Activated naive CD4-positive, alpha-beta T cell treated with anti-CD3 and anti-CD28 coated beads, Interleukin-2, amount 50 U/mL, for 24 hours (primary cell): Measurements from ENCODE around the gene SNRNP25.

Source experiments
- H3K27ac Mint-ChIP-seq: one replicate; pipeline ENCODE4 v1.8.0; 2021; ENCODE audit warnings: mild to moderate bottlenecking, mixed read lengths
- H3K27me3 Mint-ChIP-seq: one replicate; pipeline ENCODE4 v1.8.0; 2021; ENCODE audit warnings: mixed read lengths
- H3K36me3 Mint-ChIP-seq: one replicate; pipeline ENCODE4 v1.8.0; 2021; ENCODE audit warnings: mixed read lengths
- H3K4me1 Mint-ChIP-seq: one replicate; pipeline ENCODE4 v1.8.0; 2021; ENCODE audit warnings: mixed read lengths
- H3K4me3 Mint-ChIP-seq: one replicate; pipeline ENCODE4 v1.8.0; 2021; ENCODE audit warnings: mild to moderate bottlenecking, mixed read lengths
- H3K9me3 Mint-ChIP-seq: one replicate; pipeline ENCODE4 v1.8.0; 2021; ENCODE audit warnings: mixed read lengths

SNRNP25 gene

GRCh38 chr16:56231-56927, 2.8 kb downstream of the SNRNP25 start:
- Mint-ChIP-seq H3K4me3 (peak overlapping the region; percentile 36), H3K27ac (no peak overlapping the region), H3K4me1 (peaks cover 14% of the 10 kb centered on the region), H3K9me3 (no peaks in the 10 kb centered on the region), H3K36me3 (peaks cover 2% of the 10 kb centered on the region), H3K27me3 (no peaks in the 10 kb centered on the region)

GRCh38 chr16:57711-58110, 4.1 kb downstream of the SNRNP25 start:
- H3K4me1 Mint-ChIP-seq, result peaks cover 6% of the 10 kb centered on the region
- no peaks in the 10 kb centered on the region for H3K9me3 Mint-ChIP-seq
- no peaks in the 10 kb centered on the region for H3K27me3 Mint-ChIP-seq
- H3K36me3 Mint-ChIP-seq, result peaks cover 2% of the 10 kb centered on the region
- H3K4me3 Mint-ChIP-seq, result no peak overlapping the region
- H3K27ac Mint-ChIP-seq, result no peak overlapping the region

- Mint-ChIP-seq H3K9me3 (no peaks in the 10 kb centered on the region), H3K27ac (no peak overlapping the region), H3K27me3 (no peaks in the 10 kb centered on the region), H3K4me3 (no peak overlapping the region), H3K36me3 (peaks cover 2% of the 10 kb centered on the region), H3K4me1 (peaks cover 3% of the 10 kb centered on the region)
These were observed 5.1 kb downstream of the SNRNP25 start for GRCh38 chr16:58491-59439.

GRCh38 chr16:59440-60059, 5.9 kb downstream of the SNRNP25 start:
- H3K36me3 Mint-ChIP-seq, result peaks cover 2% of the 10 kb centered on the region
- H3K4me1 Mint-ChIP-seq, result no peaks in the 10 kb centered on the region
- H3K9me3 Mint-ChIP-seq, result no peaks in the 10 kb centered on the region
- no peak overlapping the region for H3K4me3 Mint-ChIP-seq
- no peak overlapping the region for H3K27ac Mint-ChIP-seq
- no peaks in the 10 kb centered on the region for H3K27me3 Mint-ChIP-seq

- Mint-ChIP-seq H3K27me3 (no peaks in the 10 kb centered on the region), H3K9me3 (no peaks in the 10 kb centered on the region), H3K4me3 (no peak overlapping the region), H3K27ac (no peak overlapping the region), H3K36me3 (peaks cover 2% of the 10 kb centered on the region), H3K4me1 (peaks cover 2% of the 10 kb centered on the region)
These were observed 6.5 kb downstream of the SNRNP25 start for GRCh38 chr16:60166-60565.

- Mint-ChIP-seq H3K9me3 (no peaks in the 10 kb centered on the region), H3K27ac (no peak overlapping the region), H3K36me3 (no peaks in the 10 kb centered on the region)
These were observed 7.6 kb downstream of the SNRNP25 start for GRCh38 chr16:60929-61878.

GRCh38 chr16:61879-62281, 8.3 kb downstream of the SNRNP25 start:
- H3K27ac Mint-ChIP-seq, result no peak overlapping the region
- peaks cover 3% of the 10 kb centered on the region for H3K4me1 Mint-ChIP-seq
- H3K4me3 Mint-ChIP-seq, result no peak overlapping the region
- no peaks in the 10 kb centered on the region for H3K9me3 Mint-ChIP-seq
- no peaks in the 10 kb centered on the region for H3K36me3 Mint-ChIP-seq
- H3K27me3 Mint-ChIP-seq, result no peaks in the 10 kb centered on the region

More at GRCh38 chr16:60929-61878, 7.6 kb downstream of the SNRNP25 start:
- H3K27me3 Mint-ChIP-seq, result no peaks in the 10 kb centered on the region
- peaks cover 3% of the 10 kb centered on the region for H3K4me1 Mint-ChIP-seq
- no peak overlapping the region for H3K4me3 Mint-ChIP-seq

GRCh38 chr16:62283-62967, 8.8 kb downstream of the SNRNP25 start:
- Mint-ChIP-seq H3K27me3 (no peaks in the 10 kb centered on the region), H3K36me3 (no peaks in the 10 kb centered on the region), H3K27ac (no peak overlapping the region), H3K4me1 (peaks cover 3% of the 10 kb centered on the region), H3K9me3 (no peaks in the 10 kb centered on the region), H3K4me3 (no peak overlapping the region)

- Mint-ChIP-seq H3K4me1 (peaks cover 3% of the 10 kb centered on the region), H3K4me3 (no peak overlapping the region), H3K9me3 (no peaks in the 10 kb centered on the region), H3K27ac (no peak overlapping the region), H3K36me3 (no peaks in the 10 kb centered on the region), H3K27me3 (no peaks in the 10 kb centered on the region)
These were observed 9.4 kb downstream of the SNRNP25 start for GRCh38 chr16:62968-63391.

- no peak overlapping the region for H3K27ac Mint-ChIP-seq
- peaks cover 3% of the 10 kb centered on the region for H3K4me1 Mint-ChIP-seq
- H3K4me3 Mint-ChIP-seq, result no peak overlapping the region
- H3K27me3 Mint-ChIP-seq, result no peaks in the 10 kb centered on the region
- no peaks in the 10 kb centered on the region for H3K36me3 Mint-ChIP-seq
- no peaks in the 10 kb centered on the region for H3K9me3 Mint-ChIP-seq
These were observed 9.8 kb downstream of the SNRNP25 start for GRCh38 chr16:63466-63865.

GRCh38 chr16:63998-64913, 10.6 kb downstream of the SNRNP25 start:
- H3K4me1 Mint-ChIP-seq, result peaks cover 3% of the 10 kb centered on the region
- no peaks in the 10 kb centered on the region for H3K9me3 Mint-ChIP-seq
- no peaks in the 10 kb centered on the region for H3K36me3 Mint-ChIP-seq
- no peaks in the 10 kb centered on the region for H3K27me3 Mint-ChIP-seq
- no peak overlapping the region for H3K4me3 Mint-ChIP-seq
- H3K27ac Mint-ChIP-seq, result no peak overlapping the region

GRCh38 chr16:64914-65255, 11.3 kb downstream of the SNRNP25 start:
- H3K36me3 Mint-ChIP-seq, result no peaks in the 10 kb centered on the region

GRCh38 chr16:65745-66144, 12.1 kb downstream of the SNRNP25 start:
- peaks cover 3% of the 10 kb centered on the region for H3K4me1 Mint-ChIP-seq
- H3K27ac Mint-ChIP-seq, result peak overlapping the region; percentile 46
- H3K36me3 Mint-ChIP-seq, result no peaks in the 10 kb centered on the region
- no peak overlapping the region for H3K4me3 Mint-ChIP-seq
- no peaks in the 10 kb centered on the region for H3K27me3 Mint-ChIP-seq
- no peaks in the 10 kb centered on the region for H3K9me3 Mint-ChIP-seq

More at GRCh38 chr16:64914-65255, 11.3 kb downstream of the SNRNP25 start:
- Mint-ChIP-seq H3K27me3 (no peaks in the 10 kb centered on the region), H3K27ac (no peak overlapping the region), H3K4me1 (peaks cover 3% of the 10 kb centered on the region), H3K9me3 (no peaks in the 10 kb centered on the region), H3K4me3 (no peak overlapping the region)
